NCI-H2196 treated with DMSO at 0.1 percent for 48 hours (cell line): ENCODE measurements around the gene IMMP2L.

Experiments used
- DNase-seq: peaks from one replicate; lab custom pipeline; 2025; ENCODE audit not compliant: unreplicated experiment; lab: John Stamatoyannopoulos, UW

IMMP2L gene

DNA sequence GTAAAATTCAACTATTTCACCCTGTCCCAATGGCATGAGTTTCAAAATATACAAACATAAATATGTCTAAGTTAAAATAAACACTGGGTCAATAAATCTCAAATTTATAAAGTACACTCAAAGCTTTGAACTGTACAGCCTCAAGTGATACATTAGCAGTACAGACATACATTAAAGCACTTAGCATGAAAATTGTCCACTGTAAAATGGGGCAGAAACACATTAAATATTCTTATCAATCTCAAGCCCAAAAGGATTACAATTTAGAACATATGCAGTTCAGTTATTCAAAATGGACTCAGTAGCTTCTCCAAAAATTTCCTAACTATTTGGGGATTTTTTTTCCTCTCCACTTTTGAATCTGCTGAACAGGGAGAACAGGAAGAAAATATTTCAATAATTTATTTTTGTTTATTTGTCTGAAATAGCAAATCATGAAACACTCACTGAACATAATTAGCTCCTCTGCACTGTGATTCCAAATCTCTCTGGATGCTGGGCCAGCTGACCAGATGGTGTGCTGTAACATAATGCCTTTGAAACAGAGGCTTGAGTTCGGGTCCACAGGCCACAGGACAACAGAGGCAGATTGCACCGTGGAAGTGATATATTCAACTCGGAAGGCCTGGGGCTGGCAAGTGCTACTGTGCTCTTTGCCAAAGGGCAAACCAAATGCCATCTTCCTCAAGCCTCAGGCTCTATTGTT, 720.3 kb downstream of the IMMP2L start:
- no peak for DNase-seq

DNA sequence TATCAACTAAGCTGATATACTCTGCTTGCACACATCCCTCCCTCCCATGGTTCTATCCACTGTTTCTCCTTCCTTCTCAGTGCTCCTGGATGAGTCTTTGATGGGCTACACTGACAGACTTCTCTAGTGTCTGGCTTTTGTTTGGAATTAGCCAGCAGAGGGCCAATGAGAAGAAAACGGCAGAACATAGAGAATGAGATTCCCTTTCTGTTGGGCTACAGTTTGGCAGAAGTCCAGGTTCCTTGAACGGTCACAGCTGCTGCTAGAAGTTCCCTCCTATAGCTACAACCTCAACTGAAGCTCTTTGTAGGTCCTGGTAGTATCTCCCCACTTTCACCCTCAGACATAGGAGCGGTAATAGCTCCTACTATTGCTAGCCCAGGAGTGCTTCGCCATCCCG, 722.4 kb downstream of the IMMP2L start:
- DNase-seq: no peak

DNA sequence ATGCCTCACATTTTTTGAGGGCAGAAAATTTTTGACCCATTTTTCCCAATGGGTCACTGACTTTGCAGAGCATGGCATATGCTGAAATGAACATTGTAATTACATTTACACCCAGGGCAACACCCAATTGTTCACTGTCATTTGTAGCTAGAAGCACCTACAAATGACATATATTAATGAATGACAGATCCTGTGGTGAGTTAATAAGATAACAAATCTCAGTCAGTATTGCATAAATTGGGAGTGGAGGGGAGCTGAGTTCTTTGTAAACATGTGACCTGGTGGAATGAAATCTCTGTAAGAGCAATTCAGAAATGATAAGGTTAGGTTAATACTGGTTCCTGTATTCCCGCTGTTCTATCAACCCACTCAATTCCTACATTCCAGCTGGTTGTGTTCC, 726.4 kb downstream of the IMMP2L start:
- no peak for DNase-seq

DNA sequence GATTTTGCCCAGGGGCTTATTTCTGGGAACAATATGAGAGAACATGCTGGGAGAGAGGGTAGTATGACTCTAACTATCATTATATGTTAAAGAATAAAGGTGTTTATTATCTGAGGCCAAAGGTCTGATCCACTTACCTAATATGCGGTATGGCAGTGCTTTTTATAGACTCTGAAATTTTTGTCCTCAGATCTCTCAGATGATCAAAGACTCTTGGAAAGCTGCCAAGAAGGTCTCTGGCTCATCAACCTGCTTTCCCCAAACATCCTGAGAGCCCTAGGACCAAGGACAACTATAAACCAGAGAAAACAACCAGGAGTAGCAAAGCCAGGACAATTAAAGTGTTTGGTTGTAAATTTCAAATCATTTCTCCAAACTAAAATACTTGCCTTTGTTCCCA, 727.1 kb downstream of the IMMP2L start:
- no peak for DNase-seq

DNA sequence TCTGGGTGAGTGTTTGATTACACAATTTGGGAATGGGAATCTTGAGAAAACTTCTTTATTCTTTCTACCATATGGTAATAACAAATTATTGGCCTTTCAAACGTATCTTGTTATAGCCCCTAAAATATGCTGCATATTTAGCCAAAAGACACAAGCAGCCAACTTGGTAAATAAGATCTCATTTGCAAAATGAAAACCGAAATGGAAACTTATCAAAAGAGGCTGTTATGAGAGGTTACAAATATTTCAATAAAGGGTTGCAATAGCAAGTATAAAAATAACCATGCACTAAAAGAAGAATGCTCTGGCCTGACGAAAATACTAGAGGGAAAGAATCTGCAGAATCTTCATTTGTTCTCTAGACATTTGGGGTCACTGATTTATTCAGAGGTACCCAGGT, 730.9 kb downstream of the IMMP2L start:
- no peak for DNase-seq

DNA sequence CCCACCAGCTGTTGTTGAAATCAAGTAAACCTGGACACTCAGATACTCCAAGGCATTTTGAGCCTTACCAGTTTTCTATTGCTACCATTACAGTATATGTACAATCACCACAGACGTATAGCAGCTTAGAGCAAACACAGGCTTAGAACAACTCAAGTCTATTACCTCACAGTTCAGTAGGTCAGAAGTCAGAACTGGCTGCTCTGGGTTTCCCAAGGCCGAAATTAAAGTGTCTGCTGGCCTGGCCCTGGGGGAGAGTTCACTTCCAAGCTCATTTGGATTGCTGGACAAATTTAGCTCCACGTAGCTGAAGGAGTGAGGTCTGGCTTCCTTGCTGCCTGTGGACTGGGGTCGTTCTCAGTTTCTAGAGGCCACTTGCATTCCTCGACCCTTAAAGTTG, 731.5 kb downstream of the IMMP2L start:
- no peak for DNase-seq

DNA sequence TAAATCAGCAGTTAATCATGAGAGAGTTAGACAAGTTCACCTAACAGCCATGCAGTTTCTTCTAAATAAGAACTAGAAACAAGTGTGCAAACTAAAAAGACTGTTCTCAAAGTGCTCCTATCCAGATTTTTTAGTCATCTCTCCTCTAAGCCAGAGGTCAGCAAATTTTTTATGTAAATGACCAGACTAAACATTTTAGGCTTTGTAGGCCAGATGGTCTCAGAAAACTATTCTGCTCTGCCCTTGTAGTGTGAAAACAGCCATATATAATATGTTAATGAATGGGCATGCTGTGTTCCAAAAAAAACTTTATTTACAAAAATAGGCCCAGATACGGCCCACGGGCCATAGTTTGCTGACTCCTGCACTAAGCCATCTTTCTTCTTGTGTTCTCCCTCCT, 734.4 kb downstream of the IMMP2L start:
- DNase-seq: no peak

DNA sequence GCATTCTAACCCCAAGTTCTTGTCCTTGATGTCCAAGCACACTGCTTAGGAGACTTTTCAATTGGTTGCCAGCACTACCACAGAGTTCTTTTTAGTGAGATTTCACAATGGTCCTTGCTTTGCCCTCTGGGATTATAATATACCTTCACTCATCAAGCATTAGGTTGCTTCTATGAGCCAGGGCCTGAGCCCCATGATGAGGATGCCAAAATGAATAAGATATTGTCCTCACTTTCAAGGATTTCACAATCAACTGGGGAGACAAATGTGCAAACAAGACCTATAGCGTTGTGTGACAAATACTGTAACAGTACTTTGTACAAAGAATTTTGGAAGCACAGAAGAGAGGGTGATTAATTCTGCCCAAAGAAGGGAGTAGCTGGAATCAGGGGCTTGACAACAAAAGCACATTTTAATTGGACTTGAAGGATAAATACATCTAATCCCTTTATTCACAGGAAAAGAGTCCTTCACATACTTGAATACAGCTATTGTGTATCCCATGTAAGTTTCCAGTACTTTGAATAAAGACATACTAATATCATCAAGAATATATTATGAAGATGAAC, 734.9 kb downstream of the IMMP2L start:
- DNase-seq: no peak

DNA sequence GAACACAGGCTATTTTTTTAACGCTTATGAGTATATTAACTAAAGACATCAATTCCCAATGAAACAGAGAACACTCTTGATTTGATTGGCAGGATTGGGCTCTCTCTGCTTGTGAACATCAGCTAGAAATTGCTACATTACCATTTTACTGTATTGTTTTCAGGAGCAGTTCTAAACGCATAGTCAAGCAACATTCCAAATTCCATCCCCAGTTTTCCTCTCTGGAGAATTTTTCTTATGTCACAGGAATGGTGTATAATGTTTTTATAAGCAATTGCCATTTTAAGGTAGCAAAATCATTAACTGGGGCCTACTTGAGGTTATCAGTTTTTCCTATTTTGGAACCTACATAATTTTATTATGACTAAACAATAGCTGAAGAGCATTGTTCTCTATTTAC, 748.3 kb downstream of the IMMP2L start:
- DNase-seq: no peak

DNA sequence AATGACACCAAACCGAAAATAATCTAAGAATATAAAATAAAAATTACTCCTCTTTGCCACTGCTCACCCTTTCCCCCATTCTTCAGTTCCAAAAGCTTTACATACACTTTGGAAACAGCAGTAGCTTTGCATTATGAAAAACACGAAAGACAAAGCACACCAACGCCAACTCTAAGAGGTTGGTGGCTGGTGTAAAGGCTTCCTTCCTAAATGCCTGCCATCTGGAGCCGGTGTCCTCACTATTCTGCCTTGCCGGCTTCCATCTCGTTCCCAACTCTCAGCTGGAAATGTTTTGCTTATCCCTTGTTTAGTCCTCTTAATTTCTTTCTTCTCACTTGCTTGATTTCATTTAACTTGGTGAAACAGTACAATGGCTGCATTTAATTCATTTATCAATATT, 752.5 kb downstream of the IMMP2L start:
- DNase-seq: no peak

DNA sequence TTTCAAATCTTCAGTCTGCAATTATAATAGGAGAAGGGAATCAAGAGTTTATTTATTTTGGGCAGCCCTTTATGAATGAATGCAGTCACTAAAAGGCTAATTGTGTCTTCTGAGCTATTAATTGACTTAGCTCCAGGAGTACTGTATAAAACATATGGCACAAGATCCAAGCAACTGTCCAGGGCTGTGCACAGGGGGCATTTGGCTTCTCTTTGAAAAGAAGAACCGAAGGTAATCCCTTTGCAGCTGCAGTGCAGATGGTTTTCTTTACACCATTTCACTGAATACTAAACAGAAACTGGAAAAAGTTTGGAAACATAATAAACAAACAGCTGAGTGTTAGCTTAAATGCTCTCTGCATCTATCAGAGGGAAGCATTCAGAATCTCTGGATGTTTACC, 753.9 kb downstream of the IMMP2L start:
- no peak for DNase-seq

DNA sequence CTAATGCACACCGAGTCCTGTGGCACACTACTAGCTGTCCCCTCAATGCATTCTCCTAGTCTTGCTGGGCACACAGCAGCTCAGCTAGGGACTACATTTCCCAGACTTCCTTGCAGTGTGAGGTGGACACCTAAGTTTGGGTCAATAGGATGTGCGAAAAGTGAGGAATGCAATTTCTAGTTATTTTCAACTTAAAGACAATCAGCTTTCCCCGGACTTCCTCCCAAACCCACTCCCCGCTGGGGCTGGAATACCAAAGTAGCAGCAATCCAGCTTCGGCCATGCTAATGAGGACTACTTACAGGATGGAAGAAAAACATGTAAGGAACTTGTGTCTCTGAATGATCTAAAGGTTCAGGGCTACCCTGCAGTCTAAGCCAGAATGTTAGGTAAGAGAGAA, 757.8 kb downstream of the IMMP2L start:
- DNase-seq: no peak

DNA sequence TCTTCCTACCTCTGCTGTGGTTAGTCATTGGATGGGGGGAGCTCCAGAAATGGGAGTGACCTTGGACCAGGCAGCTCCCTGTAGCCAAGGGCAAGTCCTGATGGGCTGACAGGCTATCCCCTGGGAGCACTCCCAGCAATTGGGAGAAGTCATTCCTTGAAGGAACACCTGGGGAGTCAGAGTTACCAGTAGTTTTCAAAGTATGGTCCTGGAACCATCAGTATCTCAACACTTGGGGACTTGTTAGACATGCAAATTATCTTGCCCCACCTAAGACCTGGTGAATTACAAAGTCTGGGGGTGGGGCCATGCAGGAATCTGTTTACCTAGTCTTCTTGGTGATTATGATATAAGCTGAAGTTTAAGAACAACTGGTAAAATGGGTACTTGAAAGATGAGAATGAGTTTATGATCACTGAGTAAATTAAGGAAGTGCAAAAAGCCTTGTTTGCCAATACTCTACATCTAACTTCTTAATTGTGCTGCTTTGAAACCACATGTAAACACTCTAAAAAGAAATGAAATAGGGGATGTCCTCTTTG, 758.6 kb downstream of the IMMP2L start:
- no peak for DNase-seq

DNA sequence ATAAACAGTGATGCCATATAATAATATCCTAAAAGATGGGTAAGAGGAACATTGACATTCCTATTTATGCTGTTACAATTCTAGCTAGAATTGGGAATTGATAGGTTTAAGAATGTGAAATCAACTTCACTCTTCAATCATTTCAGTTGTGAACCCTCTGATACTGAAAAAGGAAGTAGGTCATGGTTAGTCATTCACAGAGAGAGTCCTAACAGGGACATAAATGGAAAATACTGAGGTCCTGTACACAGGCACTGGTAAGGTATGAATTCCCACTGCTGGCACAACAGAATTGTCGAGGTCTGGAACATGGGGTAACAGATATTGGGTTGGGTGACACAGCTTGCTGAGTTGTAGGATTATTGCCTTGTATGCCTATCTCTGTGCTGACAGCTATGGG, 760.8 kb downstream of the IMMP2L start:
- DNase-seq: no peak

DNA sequence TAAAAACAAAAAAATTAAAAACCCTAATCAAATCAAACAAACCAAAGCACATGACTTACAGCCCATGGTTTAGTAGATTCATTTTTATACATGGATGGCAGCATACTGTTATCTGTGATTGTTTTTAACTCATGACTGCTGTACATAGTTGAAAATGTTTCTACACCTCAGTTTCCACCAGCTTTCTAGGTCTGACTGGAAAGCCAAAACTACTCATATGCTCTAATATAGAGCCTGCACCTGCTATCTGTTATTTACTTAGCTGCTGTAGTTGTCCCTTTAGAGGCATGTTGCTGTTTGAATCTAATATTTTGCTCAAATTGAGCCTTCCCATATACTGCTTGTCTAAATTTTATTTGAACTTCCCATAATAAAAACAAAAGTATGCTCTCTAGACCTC, 761.3 kb downstream of the IMMP2L start:
- DNase-seq: no peak

DNA sequence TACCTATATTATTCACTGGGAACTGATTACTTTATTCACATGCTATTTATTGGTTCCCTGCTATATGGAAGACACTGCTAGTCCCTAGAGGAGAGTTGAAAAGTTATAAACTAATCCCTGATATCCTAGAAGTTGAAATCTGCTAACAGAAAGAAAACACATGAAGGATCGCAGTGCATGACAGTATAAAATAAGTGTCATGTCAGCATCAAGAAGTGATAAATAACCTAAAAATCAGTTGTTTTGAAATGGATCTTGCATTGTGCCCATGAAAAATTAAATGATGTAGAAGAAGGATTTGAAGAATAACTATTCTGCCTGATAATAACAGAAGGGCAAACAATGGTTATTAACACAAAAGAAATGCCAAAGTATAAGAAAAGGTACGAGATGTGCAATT, 764.6 kb downstream of the IMMP2L start:
- no peak for DNase-seq

DNA sequence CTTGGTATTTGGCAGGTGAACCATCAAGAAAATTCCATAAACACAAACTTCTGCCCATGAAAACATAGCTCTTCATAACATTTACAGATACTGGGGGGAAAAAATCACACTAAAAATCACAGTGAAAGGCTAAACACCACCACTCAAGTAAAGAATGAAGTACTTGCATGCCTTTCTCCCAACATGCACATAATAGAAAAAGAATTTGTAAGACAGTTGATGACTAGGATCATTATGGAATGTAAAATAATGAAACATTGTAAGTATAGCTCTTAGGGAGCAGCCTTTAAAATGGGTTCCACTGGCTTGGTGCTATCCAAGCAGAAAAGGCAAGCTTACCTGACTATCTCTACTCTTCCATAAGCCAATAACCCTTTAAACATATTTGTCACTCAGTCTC, 771.3 kb downstream of the IMMP2L start:
- DNase-seq: no peak

DNA sequence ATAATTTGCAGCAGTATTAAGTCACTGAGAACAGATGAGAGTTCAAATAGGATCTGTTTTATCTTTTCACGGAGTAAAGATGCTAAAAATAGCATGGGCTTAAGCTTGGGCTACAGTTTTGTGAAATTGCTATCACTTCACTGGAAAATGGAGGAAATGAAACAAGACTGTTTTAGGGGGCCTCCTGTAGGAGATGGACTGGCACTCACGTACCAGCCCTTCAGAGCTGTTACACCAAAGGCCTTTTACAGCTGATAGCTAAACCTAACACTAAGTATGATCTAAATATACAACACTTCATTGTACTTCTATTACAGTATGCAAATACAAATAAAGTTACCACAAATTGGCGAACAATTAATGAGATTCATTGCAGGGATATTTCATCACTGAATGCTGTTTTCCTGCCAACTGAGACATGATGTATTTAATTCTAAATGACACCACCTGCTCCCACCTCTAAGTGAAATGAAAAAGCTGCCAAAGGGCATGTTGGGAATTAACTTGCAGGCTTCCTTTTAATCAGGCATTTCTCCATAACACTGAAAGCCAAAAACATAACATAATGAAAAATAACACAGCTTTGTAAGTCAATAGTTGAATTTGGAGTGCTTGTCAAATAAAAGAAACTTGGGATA, 775.8 kb downstream of the IMMP2L start:
- no peak for DNase-seq

DNA sequence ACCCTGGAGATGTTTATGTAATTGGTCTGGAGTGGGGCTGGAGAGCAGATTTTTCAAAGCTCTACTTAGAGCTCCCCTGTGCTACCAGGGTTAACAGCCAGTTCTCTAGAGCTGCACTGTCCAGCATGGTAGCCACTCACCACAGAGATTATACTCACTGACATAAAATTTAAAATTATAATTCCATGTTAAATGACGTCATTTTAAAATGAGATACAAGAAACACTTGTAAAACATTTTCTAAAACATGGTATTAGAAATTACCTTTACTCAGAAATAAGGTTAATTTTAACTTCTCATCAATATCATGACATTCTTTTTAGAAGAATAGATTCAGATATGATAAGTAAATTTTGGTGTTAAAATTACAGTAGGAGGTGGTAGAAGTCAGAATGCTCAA, 777.5 kb downstream of the IMMP2L start:
- DNase-seq: no peak

DNA sequence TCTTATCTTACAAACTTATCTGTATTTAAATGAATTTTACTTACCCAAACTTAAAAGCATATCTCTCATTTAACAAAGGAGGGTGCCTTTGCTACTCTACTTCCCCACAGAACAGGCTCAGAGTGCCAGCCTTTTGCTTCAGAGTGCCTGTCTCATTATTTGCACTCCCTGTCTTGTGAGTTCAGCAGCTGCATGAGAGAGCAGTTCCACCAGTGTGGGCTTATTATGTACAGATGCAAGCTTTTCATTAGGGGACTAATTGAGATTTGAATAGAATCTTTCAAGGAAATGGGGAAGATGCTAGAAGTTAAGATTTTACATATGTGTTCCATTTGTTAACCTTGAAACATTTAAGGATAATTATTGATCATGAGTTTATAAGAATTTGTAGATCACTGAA, 781.6 kb downstream of the IMMP2L start:
- no peak for DNase-seq

DNA sequence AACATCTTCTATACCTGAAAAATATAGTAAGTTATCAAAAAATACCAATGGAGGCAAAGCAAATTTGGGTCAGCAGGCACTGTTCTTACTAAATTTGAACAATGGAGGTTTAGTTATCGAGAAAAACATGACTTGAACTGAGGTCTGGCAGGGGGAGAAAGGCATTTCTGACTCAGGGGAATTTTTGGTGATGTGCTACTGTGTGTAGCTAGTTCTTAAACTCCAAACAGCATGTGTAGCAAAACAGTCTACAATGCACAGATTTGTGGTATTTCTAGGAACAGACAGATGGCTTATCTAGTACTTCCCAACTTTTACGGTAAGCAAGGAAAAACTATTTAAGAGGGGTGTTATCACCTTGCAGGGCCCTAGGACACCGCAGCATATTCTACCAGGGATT, 783.0 kb downstream of the IMMP2L start:
- DNase-seq: no peak

DNA sequence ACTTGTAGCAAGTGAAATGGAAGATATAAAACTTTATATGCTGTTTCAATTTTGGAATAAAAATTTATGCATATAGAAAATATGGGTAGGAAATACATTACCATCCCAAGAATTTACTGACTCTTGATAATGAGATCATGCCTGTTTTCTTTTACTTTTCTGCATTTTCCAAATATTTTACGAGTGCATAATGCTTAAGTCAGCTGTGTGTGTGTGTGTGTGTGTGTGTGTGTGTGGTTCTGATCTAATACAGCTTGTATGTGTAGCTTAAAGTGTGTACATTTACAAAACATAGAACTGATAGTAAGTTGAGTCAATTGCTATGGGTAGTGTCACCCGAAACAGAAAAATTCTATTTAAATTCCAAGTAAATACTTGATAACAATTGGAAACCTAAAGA, 787.2 kb downstream of the IMMP2L start:
- no peak for DNase-seq

DNA sequence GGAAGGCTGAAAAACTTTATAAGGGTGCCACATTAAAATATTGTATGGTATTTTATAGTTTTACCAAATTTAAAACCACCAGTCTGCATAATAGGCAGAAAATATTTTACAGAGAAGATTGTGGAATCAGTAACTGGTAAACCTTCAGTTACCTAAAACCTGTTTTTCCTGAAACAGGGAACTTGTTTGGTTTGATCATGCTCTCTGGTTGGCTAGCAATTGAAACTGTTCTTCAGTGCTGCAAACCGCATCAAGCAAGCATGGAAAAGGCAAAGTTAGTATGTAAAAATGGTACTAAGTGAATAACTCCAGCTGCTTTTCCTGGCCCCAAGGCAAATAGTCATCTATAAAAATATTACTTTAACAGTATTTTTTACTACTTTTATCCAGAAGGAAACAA, 788.2 kb downstream of the IMMP2L start:
- DNase-seq: no peak
